ENCODE measurements around the gene LUC7L3.
A peak's percentile ranks its signal among the peaks of the same experiment; 100 is the strongest.

LUC7L3 gene

DNA sequence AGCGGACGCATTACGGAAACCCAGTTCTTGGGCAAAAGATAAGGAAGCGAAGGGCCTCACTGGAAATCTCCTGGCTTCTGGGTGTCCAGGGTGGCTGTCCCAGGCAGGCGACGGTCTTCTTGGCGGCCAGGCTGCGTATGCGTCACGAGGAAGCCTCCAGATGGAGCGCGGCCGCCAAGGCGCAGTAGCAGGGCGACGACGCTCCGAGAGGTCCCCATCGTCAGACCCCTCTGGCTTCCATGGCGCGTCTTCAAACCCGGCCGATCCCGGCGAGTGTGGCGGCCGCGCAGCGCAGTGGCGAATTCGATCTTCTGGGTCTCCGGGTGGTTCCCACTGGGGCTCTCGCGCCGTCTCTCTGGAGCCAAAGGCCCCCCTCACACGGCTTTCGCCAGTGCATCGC, 61.8 kb downstream of the LUC7L3 start:
- Histone ChIP-seq H3K4me3 (ENCODE audit: severe bottlenecking) (no peak overlapping the region), H3K36me3 (ENCODE audit: low read depth) (no peaks in the 10 kb centered on the region), H3K27ac (ENCODE audit: poor library complexity, severe bottlenecking) (no peak overlapping the region), H3K4me1 (ENCODE audit: insufficient read depth, poor library complexity, severe bottlenecking) (peaks cover 6% of the 10 kb centered on the region), H3K9me3 (ENCODE audit: severe bottlenecking) (no peaks in the 10 kb centered on the region), H3K27me3 (ENCODE audit: insufficient read depth, poor library complexity, severe bottlenecking) (no peaks in the 10 kb centered on the region)
- DNase-seq (ENCODE audit: low spot score) = no peak
- ATAC-seq (ENCODE audit: low read depth) = no peak
- TF ChIP-seq, protein P1, sequence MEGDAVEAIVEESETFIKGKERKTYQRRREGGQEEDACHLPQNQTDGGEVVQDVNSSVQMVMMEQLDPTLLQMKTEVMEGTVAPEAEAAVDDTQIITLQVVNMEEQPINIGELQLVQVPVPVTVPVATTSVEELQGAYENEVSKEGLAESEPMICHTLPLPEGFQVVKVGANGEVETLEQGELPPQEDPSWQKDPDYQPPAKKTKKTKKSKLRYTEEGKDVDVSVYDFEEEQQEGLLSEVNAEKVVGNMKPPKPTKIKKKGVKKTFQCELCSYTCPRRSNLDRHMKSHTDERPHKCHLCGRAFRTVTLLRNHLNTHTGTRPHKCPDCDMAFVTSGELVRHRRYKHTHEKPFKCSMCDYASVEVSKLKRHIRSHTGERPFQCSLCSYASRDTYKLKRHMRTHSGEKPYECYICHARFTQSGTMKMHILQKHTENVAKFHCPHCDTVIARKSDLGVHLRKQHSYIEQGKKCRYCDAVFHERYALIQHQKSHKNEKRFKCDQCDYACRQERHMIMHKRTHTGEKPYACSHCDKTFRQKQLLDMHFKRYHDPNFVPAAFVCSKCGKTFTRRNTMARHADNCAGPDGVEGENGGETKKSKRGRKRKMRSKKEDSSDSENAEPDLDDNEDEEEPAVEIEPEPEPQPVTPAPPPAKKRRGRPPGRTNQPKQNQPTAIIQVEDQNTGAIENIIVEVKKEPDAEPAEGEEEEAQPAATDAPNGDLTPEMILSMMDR (IDR thresholded peaks at IDR 0.05; ENCODE audit: poor library complexity, severe bottlenecking) = no peak

DNA sequence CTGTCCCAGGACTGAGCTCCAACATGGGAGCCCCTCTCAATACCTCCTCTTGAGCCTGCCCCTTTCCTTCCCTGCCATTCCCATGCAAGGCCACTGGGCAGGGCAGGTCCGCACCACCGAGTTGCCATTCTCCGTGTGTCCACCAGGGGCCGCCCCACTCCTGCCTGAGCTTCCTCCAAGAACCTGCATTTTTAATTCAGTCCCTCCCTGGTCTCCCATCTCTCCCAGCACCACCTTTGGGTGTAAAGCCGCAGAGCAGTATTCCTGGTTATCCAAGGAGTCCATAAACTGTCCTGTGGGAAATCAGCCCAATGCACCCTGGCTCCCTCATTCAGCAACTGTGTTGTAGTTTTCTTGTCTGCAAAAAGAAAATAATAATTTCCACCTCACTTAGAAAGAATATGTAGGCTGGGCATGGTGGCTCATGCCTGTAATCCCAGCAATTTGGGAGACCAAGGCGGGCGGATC, 63.8 kb downstream of the LUC7L3 start:
- DNase-seq (ENCODE audit: low spot score) = peak; percentile 75
- ATAC-seq (ENCODE audit: low read depth) = peak; percentile 93

DNA sequence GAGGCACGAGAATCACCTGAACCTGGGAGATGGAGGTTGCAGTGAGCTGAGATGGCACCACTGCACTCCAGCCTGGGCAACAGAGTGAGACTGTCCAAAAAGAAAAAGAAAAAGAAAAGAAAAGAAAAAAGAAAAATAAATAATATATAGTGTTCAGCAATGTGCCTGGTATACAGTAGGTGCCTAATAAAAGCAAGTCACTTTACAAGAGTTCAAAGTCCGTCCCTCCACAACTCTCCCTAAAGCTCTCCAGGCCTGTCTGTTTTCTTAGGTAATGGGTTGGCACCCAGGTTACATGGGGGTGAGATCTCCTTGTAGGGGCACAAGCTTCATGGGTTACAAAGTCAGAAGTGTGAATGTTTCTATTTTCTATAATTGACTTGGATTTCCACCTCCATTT, 64.5 kb downstream of the LUC7L3 start:
- Histone ChIP-seq H3K27ac (ENCODE audit: poor library complexity, severe bottlenecking) (no peak overlapping the region), H3K4me1 (ENCODE audit: insufficient read depth, poor library complexity, severe bottlenecking) (peaks cover 14% of the 10 kb centered on the region)
- TF ChIP-seq, protein P1 (IDR thresholded peaks at IDR 0.05; ENCODE audit: poor library complexity, severe bottlenecking) = no peak

More for the DNA sequence above, 63.8 kb downstream of the LUC7L3 start:
- TF ChIP-seq, protein P1 (IDR thresholded peaks at IDR 0.05; ENCODE audit: poor library complexity, severe bottlenecking) = peak; percentile 97
- H3K4me3 ChIP-seq (ENCODE audit: severe bottlenecking) = no peak overlapping the region
- peaks cover 14% of the 10 kb centered on the region for H3K4me1 ChIP-seq (ENCODE audit: insufficient read depth, poor library complexity, severe bottlenecking)
- H3K9me3 ChIP-seq (ENCODE audit: severe bottlenecking) = no peaks in the 10 kb centered on the region
- no peak overlapping the region for H3K27ac ChIP-seq (ENCODE audit: poor library complexity, severe bottlenecking)
- no peaks in the 10 kb centered on the region for H3K27me3 ChIP-seq (ENCODE audit: insufficient read depth, poor library complexity, severe bottlenecking)
- no peaks in the 10 kb centered on the region for H3K36me3 ChIP-seq (ENCODE audit: low read depth)

DNA sequence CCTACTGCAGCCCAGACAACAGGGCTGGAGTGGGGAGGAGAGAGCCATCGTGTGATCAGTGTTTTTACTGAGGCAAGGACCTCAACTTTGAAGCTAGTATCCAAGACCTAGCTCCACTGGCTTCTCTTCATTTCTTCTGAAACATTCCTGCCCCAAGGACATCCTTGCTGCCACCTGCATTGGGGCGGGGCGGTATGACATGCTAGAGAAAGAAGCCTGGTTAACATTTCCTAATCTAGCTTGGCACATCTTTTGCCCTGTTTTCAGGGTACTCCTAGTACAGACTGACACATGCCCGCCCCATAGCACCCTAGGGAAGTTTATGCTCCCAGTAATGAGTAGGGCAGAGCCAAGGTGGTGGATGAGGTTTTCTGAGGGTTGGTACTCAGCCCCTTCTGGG, 65.7 kb downstream of the LUC7L3 start:
- no peak for ATAC-seq (ENCODE audit: low read depth)
- Histone ChIP-seq H3K27me3 (ENCODE audit: insufficient read depth, poor library complexity, severe bottlenecking) (no peaks in the 10 kb centered on the region), H3K27ac (ENCODE audit: poor library complexity, severe bottlenecking) (no peak overlapping the region), H3K36me3 (ENCODE audit: low read depth) (no peaks in the 10 kb centered on the region), H3K9me3 (ENCODE audit: severe bottlenecking) (no peaks in the 10 kb centered on the region), H3K4me1 (ENCODE audit: insufficient read depth, poor library complexity, severe bottlenecking) (peaks cover 14% of the 10 kb centered on the region), H3K4me3 (ENCODE audit: severe bottlenecking) (no peak overlapping the region)
- no peak for DNase-seq (ENCODE audit: low spot score)
- TF ChIP-seq, protein P1 (IDR thresholded peaks at IDR 0.05; ENCODE audit: poor library complexity, severe bottlenecking) = no peak

More for the DNA sequence above, 64.5 kb downstream of the LUC7L3 start:
- no peak overlapping the region for H3K4me3 ChIP-seq (ENCODE audit: severe bottlenecking)
- H3K9me3 ChIP-seq (ENCODE audit: severe bottlenecking) = no peaks in the 10 kb centered on the region
- DNase-seq (ENCODE audit: low spot score) (no peak), ATAC-seq (ENCODE audit: low read depth) (no peak)
- no peaks in the 10 kb centered on the region for H3K36me3 ChIP-seq (ENCODE audit: low read depth)
- H3K27me3 ChIP-seq (ENCODE audit: insufficient read depth, poor library complexity, severe bottlenecking) = no peaks in the 10 kb centered on the region

DNA sequence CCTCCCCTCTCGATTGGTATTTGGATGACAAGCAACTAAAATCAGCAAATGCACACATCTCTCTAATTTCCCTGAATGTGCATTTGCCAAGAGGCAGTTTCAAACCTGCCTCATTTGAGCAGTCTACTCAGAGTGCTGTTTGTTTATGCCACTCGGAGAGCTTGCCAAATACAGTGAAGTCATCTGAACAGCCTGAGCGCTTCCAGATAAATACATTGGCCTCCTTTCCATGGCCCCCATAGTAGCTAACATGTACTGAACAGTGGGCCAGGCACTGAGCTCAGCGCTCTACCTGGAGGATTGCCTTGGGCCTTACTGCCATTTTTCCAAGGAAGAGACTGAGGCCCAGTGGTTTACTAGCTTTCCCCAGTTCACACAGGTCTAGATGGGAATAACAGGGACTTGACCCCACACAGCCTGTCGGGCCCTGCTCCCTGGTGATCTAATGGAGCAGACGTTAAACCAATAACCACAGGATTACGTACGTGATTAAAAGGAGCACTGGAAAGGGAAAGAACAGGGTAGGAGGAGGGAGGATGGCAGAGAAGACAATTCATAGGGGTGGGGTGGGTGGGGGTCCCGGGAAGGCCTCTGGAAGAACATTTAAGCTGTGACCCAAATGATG, 66.7 kb downstream of the LUC7L3 start:
- H3K27me3 ChIP-seq (ENCODE audit: insufficient read depth, poor library complexity, severe bottlenecking) = no peaks in the 10 kb centered on the region
- H3K4me1 ChIP-seq (ENCODE audit: insufficient read depth, poor library complexity, severe bottlenecking) = peaks cover 14% of the 10 kb centered on the region
- no peaks in the 10 kb centered on the region for H3K9me3 ChIP-seq (ENCODE audit: severe bottlenecking)
- DNase-seq (ENCODE audit: low spot score) = no peak
- no peak overlapping the region for H3K4me3 ChIP-seq (ENCODE audit: severe bottlenecking)
- H3K27ac ChIP-seq (ENCODE audit: poor library complexity, severe bottlenecking) = peak overlapping the region; percentile 23
- no peaks in the 10 kb centered on the region for H3K36me3 ChIP-seq (ENCODE audit: low read depth)
- TF ChIP-seq, protein P1 (IDR thresholded peaks at IDR 0.05; ENCODE audit: poor library complexity, severe bottlenecking) = no peak
- no peak for ATAC-seq (ENCODE audit: low read depth)
